Tibial artery (tissue), 4 donors: ENCODE measurements around the gene RERE.

ENCODE experiments used
- DNase-seq, 2 donors: peaks; one replicate each; pipeline ENCODE4 v3.0.0-alpha.2; 2019
- H3K27ac ChIP-seq, 2 donors: fragments of 200-600 bp; sonication (generic) in 1 of 2; 1 replicate in 1 of 2; 2 replicates in 1 of 2; pipeline ENCODE4 v1.5.1; 2018 to 2019; ENCODE audit warnings: mild to moderate bottlenecking in 1 of 2
- H3K27me3 ChIP-seq, 2 donors: fragments of 200-600 bp; sonication (generic) in 1 of 2; one replicate each; pipeline versions ENCODE4 v1.5.1 to v1.6.0; 2016 to 2019
- H3K36me3 ChIP-seq, 3 donors: fragments of 200-600 bp; sonication (generic) in 2 of 3; one replicate each; pipeline ENCODE4 v1.5.1; 2016 to 2019; ENCODE audit warnings: mild to moderate bottlenecking in 2 of 3
- H3K4me1 ChIP-seq, 4 donors: fragments of 200-600 bp; sonication (generic) in 2 of 4; 1 replicate in 3 of 4; 2 replicates in 1 of 4; pipeline ENCODE4 v1.5.1; 2016 to 2019
- H3K4me3 ChIP-seq, 2 donors: fragments of 200-600 bp; sonication (generic) in 1 of 2; 1 replicate in 1 of 2; 2 replicates in 1 of 2; pipeline ENCODE4 v1.5.1; 2018 to 2019; ENCODE audit warnings: mild to moderate bottlenecking in 2 of 2
- H3K9me3 ChIP-seq, 3 donors: fragments of 200-600 bp; sonication (generic) in 1 of 3; one replicate each; pipeline ENCODE4 v1.5.1; 2016 to 2019
- CTCF ChIP-seq, 2 experiments: fragments of 200-600 bp in 1 of 2; fragments of 450-650 bp in 1 of 2; IDR thresholded peaks; one replicate each; pipeline ENCODE4 v1.5.1; 2017 to 2019; ENCODE audit warnings: antibody characterized with exemption in 2 of 2, mild to moderate bottlenecking in 1 of 2, moderate library complexity in 1 of 2
- intact Hi-C: fragments of 100-400 bp; cut with DNase I; formaldehyde crosslinking; loops from one replicate; pipeline ENCODE4 v1.15.0; 2023; ENCODE audit warnings: low total_unique reads

RERE gene

GRCh38 chr1:8478566-8478965 is 338.9 kb downstream of the RERE start:
- Histone ChIP-seq H3K9me3 (no peaks in the 10 kb centered on the region), H3K27me3 (no peaks in the 10 kb centered on the region), H3K4me3 (no peak overlapping the region), H3K4me1 (peaks cover 0 to 47% (median 18%) of the 10 kb centered on the region in 4 donors), H3K36me3 (no peaks in the 10 kb centered on the region), H3K27ac (peak overlapping the region; percentile 66 to 70)
- no peak for DNase-seq
- intact Hi-C loops: no loop called here
- TF ChIP-seq CTCF (IDR thresholded peaks at IDR 0.05): no peak

GRCh38 chr1:8477983-8478362 is 339.5 kb downstream of the RERE start:
- no peaks in the 10 kb centered on the region for H3K27me3 ChIP-seq
- no peak overlapping the region for H3K4me3 ChIP-seq
- no peaks in the 10 kb centered on the region for H3K36me3 ChIP-seq
- no peak for DNase-seq
- intact Hi-C loops: no loop called here
- H3K9me3 ChIP-seq: no peaks in the 10 kb centered on the region
- H3K4me1 ChIP-seq: peaks cover 0 to 41% (median 19%) of the 10 kb centered on the region in 4 donors
- TF ChIP-seq CTCF (IDR thresholded peaks at IDR 0.05): no peak
- peak overlapping the region; percentile 66 to 70 for H3K27ac ChIP-seq

- Histone ChIP-seq H3K4me3 (peak overlapping the region; percentile 9 to 15), H3K27me3 (no peaks in the 10 kb centered on the region), H3K9me3 (no peaks in the 10 kb centered on the region), H3K27ac (peak overlapping the region; percentile 66 to 70), H3K4me1 (peaks cover 0 to 37% (median 18%) of the 10 kb centered on the region in 4 donors), H3K36me3 (no peaks in the 10 kb centered on the region)
- DNase-seq: no peak
- TF ChIP-seq CTCF (IDR thresholded peaks at IDR 0.05): no peak
- intact Hi-C loops: no loop called here
Measured at GRCh38 chr1:8477166-8477982, 340.1 kb downstream of the RERE start.

- Histone ChIP-seq H3K36me3 (no peaks in the 10 kb centered on the region), H3K4me3 (no peak overlapping the region), H3K27ac (peak overlapping the region; percentile 29 to 70), H3K4me1 (peaks cover 0 to 37% (median 18%) of the 10 kb centered on the region in 4 donors), H3K9me3 (no peaks in the 10 kb centered on the region), H3K27me3 (no peaks in the 10 kb centered on the region)
- intact Hi-C loops: no loop called here
- no peak for DNase-seq
- TF ChIP-seq CTCF (IDR thresholded peaks at IDR 0.05): no peak
Measured at GRCh38 chr1:8476006-8476405, 341.4 kb downstream of the RERE start.

- Histone ChIP-seq H3K4me3 (no peak overlapping the region), H3K27me3 (no peaks in the 10 kb centered on the region), H3K9me3 (no peaks in the 10 kb centered on the region), H3K36me3 (no peaks in the 10 kb centered on the region), H3K27ac (no peak overlapping the region), H3K4me1 (peaks cover 0 to 37% (median 18%) of the 10 kb centered on the region in 4 donors)
- no peak for DNase-seq
- intact Hi-C loops: no loop called here
- no peak for TF ChIP-seq CTCF (IDR thresholded peaks at IDR 0.05)
Measured at GRCh38 chr1:8474369-8474768, 343.1 kb downstream of the RERE start.
